Bone marrow (tissue), 2 donors: Measurements from ENCODE around the gene GFOD2.
"Not testable (repeated sequence)": the region's sequence is repeated elsewhere in the genome, so short reads cannot be mapped to it uniquely, and the experiment has no call there.

Source experiments
- DNase-seq, 2 donors: peaks; one replicate each; lab custom pipeline; 2025; lab: John Stamatoyannopoulos, UW

The GFOD2 gene

GRCh38 chr16:67702130-67702529 lies 17.0 kb downstream of the GFOD2 start:
- no peak for DNase-seq

- DNase-seq = no peak
Measured at GRCh38 chr16:67701420-67701819, 17.7 kb downstream of the GFOD2 start.

- no peak for DNase-seq
Measured at GRCh38 chr16:67699265-67699664, 19.9 kb downstream of the GFOD2 start.

DNA sequence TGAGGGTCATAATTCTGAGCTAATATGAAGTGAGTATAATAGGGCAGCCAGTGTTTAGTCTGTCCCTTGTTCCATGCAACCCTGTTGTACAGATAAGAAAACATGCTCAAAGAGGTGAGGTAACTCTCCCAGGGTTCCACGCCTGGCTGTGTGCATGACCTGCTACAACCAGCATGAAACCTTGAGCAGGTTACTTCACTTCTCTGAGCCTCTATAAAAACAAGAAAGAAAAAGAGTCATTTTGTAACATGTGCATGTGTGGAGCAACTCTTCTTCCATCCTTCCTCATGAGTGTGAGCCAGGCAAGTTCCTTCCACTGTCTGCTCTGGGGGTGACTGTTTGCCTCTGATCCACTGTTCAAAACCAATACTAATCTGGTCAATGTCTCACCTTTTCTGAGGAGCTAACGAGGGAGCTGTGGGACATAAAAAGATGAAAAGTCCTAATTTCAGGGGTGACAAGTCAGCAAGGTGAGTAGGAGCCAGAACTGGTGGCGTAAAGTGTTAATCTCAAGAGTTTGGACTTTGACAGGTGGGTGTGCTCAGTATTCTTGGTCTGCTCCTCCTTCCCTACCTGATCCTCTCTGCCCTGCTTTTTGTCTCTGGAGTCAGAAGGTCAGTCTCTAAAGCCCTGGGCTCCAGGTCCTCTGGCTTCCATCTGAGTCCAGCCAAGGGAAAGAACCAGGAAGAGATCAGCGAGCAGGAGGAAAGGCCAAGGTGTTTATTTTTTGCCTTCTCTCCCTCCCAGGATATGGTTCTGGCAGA lies 21.5 kb downstream of the GFOD2 start:
- DNase-seq = no peak

GRCh38 chr16:67694611-67695010 lies 24.5 kb downstream of the GFOD2 start:
- DNase-seq = no peak

- DNase-seq = not testable (repeated sequence)
Measured at GRCh38 chr16:67693517-67694285, 25.4 kb downstream of the GFOD2 start.

- no peak for DNase-seq
Measured at GRCh38 chr16:67685388-67686112, 33.6 kb downstream of the GFOD2 start.

DNA sequence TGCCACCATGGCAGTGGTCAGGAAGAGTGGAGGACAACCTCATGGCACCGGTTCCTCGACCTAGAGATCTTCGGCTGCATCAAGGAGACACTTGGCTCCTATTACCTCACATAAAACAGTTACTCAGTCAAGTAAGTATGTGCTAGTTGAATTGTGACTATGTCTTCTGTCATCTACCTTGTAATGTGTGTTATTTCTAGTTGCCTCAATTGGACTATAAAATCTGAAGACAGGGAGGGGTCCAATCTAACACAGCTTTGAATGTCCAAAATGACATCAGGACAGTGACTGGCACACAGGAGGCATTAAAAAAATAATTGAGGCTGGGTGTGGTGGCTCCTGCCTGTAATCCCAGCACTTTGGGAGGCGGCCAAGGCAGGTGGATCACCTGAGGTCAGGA lies 35.3 kb downstream of the GFOD2 start:
- DNase-seq = no peak

DNA sequence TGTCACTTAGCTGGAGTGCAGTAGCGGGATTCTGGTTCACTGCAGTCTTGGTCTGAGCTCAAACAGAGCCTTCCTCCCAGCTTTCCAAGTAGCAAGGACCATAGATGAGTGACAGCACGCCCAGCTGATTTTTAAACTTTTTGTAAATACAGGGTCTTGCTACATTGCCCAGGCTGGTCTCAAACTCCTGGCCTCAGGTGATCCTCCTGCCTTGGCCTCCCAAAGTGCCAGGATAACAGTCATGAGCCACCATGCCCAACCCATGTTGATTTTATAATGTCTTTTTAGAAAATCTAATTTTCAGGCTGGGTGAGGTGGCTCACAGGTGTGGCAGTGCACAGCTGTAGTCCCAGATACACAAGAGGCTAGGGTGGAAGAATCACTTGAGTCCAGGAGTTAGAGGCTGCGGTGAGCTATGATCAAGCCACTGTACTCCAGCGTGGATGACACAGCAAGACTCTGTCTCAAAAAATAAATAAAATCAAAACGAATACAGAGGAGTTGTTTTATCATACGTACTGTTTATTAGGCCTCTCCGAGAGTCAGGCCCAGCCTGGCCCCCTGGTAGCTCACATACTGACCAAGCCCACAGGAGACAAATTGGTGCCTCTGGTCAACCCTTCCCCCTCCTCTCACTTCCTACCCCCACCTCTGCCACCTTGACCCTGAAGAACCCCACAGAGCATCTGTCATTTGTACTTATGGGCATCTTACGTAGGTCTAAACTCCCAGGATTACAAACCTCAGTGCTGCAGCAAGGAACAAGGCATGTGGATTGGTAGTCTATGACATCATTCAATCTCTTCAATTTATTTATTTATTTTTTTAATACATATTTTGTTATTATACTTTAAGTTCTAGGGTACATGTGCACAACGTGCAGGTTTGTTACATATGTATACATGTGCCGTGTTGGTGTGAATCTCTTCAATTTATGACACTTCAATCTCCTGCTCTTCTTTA lies 38.9 kb downstream of the GFOD2 start:
- no peak for DNase-seq

- DNase-seq = no peak
Measured at GRCh38 chr16:67678354-67679023, 40.6 kb downstream of the GFOD2 start.

DNA sequence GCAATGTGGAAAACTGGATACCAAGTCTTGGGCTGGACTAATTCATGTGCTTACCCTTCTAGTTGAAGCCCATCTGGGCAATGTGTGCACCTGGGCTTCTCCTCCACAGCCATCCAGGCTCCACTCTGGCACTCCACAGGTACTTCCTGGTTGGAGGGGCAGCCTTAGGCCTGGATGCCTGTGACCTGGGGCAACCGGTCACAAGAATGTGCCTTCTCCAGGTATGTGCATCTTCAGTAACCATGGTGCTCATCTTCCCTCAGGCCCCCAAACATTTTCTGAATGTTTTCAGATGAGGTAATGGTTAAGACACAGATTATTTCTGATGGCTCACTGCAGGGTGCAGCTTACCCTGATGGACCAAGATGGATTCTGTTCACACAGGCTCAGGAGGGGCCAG lies 41.4 kb downstream of the GFOD2 start:
- no peak for DNase-seq

DNA sequence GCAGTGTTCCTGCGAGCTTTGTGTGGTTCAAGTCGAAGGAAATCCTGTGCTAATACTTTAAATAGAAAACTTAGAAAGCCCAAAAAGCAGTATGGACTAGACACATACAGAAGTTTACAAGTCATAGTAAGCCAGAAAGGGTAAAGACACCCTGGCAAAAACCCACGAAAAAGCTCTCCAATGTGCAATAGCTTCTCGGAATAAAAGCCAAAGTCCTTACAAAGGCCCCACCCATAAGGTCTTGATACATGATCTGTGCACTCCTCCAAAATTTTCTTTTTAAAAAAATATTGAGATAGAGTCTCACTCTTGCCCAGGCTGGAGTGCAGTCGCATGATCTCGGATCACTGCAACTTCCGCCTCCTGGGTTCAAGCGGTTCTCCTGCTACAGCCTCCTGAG lies 42.2 kb downstream of the GFOD2 start:
- no peak for DNase-seq

DNA sequence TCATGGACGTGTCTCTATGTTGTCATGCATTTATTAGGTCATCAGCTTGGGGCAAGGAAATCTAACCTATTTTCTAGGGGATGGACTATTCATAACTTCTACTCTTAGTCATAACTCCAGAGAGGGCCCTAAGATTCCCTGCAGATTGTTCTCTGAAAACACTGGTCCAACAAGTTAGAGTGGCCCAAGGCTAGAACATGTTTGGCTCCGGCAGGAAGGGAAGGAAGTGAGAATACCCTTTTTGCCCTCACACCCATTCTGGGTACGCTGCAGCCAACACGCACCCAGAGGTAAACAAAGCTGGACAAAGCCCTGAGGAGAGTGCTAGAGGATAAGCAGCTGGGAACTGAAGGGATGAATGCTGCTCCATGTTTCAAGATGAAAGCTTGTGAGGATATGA lies 42.6 kb downstream of the GFOD2 start:
- no peak for DNase-seq

DNA sequence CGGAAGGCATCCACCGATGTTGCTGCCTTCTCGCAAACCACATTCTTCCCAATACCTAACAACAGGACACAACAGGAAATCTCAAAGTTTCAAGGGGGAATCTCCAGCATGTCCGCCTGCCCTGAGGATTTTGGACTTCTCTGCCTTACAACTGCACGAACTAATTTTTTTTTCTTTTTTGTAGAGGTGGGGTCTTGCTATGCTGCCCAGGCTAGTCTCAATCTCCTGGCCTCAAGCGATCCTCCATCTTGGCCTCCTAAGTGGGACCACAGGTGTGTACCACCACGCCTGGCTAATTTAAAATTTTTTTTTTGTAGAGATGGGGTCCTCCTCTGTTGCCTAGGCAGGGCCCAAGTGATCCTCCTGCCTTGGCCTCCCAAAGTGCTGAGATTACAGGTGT lies 43.1 kb downstream of the GFOD2 start:
- DNase-seq = no peak

DNA sequence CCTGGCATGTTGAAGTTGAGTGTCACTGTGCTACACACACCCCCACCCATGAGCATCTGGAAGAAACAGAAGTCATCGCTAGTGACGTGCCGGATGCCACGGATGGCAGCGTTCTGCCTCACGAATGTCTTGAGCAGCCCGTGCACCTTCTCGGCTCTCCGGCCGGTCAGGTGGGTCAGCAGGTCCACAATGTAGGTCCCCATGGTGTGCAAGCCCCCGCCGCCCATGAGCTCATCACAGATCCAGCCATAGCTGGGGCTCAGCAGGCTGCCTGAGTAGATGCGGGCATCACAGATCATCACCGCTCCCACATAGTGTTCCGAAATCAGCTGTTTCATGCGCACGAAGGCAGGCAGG lies 43.6 kb downstream of the GFOD2 start:
- DNase-seq = no peak

GRCh38 chr16:67674851-67675578 lies 44.1 kb downstream of the GFOD2 start:
- no peak for DNase-seq

GRCh38 chr16:67673712-67674580 lies 45.2 kb downstream of the GFOD2 start:
- peak; percentile 34 to 47 for DNase-seq

DNA sequence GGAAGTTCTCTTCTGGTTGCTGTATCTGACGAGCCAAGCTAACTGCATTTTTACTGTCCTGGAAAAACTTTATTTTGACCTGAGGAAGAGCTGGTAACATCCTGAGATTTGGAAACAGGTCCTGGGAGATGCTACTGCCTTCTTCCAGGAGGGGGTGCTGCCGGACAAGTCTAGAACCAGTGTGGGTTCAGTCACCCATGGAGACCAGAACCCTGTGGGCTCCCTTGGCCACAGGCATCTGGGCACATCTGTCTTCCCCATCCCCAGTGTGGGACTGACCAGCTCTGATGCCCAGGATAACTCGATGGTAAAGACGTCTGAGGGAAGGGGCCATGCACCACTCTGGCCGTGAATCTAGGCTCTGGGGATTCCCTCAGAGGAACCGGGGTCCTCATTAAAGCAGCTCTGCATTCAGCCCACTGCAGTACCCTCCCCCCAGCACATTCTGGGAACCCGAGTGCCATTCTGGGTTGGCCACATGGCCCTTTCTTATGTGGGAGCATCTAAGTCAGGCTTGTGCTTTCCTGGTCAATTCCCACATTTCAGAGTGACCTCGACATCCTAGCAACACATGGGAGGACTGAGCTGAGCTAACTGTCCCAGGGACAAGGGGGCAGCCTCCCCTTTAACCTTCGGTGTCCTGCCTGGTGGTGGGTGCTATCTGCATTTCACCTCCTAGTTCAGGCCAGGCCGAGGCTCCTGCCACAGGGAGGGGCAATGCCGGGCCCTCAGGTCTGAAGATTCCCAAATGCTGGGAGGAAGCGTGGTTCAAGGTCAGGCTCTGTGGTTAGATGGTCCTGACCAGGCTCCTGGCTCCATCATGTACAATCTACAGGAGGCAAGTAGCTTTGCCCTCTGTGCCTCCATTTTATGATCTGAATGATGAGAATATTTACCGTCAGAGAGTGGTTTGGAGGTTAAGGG lies 46.1 kb downstream of the GFOD2 start:
- peak in 1 of 2 donors; percentile 16 for DNase-seq
